ENCODE data around the gene CAMK1G.

DNA sequence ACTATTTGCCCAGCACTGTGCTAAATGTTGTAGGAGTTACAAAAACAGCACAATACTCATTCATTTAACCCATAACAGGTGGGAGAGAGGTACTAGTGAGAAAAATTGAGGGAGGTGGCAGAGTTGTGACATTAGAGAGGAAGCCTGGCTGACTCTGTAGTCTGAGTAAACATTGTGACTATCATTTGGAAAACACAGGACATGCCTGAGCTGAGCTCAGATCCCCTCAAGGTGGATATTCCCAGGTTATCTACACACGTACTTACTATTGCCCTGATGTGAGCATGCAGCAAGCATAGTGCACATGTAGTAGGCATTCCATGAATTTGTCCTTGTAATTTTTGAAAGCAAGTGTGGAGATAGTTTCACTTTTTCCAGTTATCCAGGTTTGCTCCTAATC, 10.9 kb downstream of the CAMK1G start:
- TF ChIP-seq EZH2 (IDR thresholded peaks at IDR 0.05; ENCODE audit: insufficient read depth, poor library complexity, severe bottlenecking): no peak
- no peak for TF ChIP-seq EZH2phosphoT487 (IDR thresholded peaks at IDR 0.05; ENCODE audit: insufficient read depth, low read depth)
